ENCODE measurements around the gene KCNK3. TPM values are rescaled to one million over a fixed set of nuclear protein-coding genes. Genes with fewer than 3 reads are reported as not detected.

Gene KCNK3
- total RNA-seq, 4 donors from 2014 or later = 0.37 to 1.5 (median 0.82) TPM

DNA sequence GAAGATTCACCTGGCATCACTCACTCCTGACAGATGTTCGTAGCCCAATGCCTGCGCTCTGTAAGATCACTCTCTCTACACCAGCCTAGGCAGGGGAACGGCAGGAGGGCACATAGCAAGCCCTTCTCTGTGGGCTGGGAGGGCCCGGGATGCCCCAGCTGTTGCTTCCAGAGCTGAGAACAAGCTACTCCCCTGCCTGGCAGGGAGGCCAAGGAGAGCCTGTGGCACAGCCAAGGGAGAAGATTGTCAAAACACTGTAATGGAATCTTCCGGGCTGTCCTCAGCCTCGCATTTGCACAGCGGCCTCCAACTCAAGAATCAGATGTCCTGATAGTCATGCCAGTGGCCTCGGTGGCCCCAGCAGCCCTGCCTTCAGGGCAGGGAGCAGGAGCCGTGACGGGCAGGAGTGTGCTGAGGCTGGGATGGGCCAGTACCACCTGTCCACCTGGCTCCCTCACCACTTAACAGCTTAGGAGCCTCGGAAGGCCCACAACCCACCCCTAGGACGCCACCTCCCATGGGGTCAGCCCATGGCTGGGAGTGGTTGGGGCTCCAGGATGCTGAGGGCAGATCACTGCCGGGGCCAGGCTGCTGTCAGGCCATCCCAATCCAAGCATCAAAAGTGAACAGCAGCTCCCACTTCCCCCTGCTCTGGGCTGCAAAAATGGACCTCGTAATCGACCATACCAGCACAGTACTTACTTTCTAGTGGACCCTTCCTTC is 49.7 kb downstream of the KCNK3 start:
- in situ Hi-C loops (cut with MboI; ENCODE audit: low pct_ligation_motif_present in 1 of 4, low pct_unique_long_range_greater_than_20kb in 1 of 4, low sequenced_read_pairs in 3 of 4) = loop anchor here in 3 of 4 donors (5.0 to 25.0 kb wide), 3 partner anchors 130 to 140 kb away; no protein-coding TSS in a partner anchor
- intact Hi-C loops (cut with DNase I; ENCODE audit: low total_unique reads) = no loop called here

DNA sequence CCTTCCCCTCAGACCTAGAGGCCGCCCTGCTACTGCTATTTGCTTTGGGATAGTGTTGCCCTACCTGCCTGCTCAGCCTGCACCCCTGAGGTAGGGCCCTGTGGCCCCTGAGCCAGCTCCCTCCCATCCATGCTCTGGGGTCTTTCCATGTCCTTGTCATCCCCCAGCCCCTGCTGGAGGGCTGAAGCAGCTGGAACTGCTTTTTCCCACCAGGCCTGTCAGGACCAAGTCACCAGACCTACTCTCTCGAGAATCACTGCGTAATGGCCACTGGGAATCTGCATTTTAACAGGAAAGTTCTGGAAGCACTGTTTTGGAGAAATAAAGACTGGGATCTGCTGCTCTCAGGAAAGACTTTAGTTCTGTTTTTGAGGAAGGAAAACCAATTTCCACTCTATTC is 51.3 kb downstream of the KCNK3 start:
- H3K27me3 ChIP-seq = no peaks in the 10 kb centered on the region
- H3K36me3 ChIP-seq = no peaks in the 10 kb centered on the region
- no peak for DNase-seq
- no peak overlapping the region for H3K27ac ChIP-seq
- intact Hi-C loops (cut with DNase I; ENCODE audit: low total_unique reads) (loop anchor here (2.0 kb wide), 1 partner anchor 137 kb away; no protein-coding TSS in a partner anchor), in situ Hi-C loops (cut with MboI; ENCODE audit: low pct_ligation_motif_present in 1 of 4, low pct_unique_long_range_greater_than_20kb in 1 of 4, low sequenced_read_pairs in 3 of 4) (loop anchor here in 3 of 4 donors (5.0 to 25.0 kb wide), 3 partner anchors 132 to 142 kb away; no protein-coding TSS in a partner anchor)
- TF ChIP-seq EP300 (IDR thresholded peaks at IDR 0.05; ENCODE audit: low read depth) (no peak), POLR2AphosphoS5 (IDR thresholded peaks at IDR 0.05) (no peak), POLR2A (IDR thresholded peaks at IDR 0.05) (no peak)
- TF ChIP-seq, protein P1, sequence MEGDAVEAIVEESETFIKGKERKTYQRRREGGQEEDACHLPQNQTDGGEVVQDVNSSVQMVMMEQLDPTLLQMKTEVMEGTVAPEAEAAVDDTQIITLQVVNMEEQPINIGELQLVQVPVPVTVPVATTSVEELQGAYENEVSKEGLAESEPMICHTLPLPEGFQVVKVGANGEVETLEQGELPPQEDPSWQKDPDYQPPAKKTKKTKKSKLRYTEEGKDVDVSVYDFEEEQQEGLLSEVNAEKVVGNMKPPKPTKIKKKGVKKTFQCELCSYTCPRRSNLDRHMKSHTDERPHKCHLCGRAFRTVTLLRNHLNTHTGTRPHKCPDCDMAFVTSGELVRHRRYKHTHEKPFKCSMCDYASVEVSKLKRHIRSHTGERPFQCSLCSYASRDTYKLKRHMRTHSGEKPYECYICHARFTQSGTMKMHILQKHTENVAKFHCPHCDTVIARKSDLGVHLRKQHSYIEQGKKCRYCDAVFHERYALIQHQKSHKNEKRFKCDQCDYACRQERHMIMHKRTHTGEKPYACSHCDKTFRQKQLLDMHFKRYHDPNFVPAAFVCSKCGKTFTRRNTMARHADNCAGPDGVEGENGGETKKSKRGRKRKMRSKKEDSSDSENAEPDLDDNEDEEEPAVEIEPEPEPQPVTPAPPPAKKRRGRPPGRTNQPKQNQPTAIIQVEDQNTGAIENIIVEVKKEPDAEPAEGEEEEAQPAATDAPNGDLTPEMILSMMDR (IDR thresholded peaks at IDR 0.05) = no peak
- WGBS, 2 donors (ENCODE audit: low coverage in 1 of 2) = 93% methylated on average over 3 of the region's 3 CpGs; no CpG with 5 or more reads in 1 of the 2 donors
- no peak overlapping the region for H3K4me3 ChIP-seq
- peaks cover 0 to 11% (median 0%) of the 10 kb centered on the region in 4 donors for H3K4me1 ChIP-seq
- H3K9me3 ChIP-seq = no peaks in the 10 kb centered on the region

More for the DNA sequence above, 49.7 kb downstream of the KCNK3 start:
- Histone ChIP-seq H3K9me3 (no peaks in the 10 kb centered on the region), H3K27ac (no peak overlapping the region), H3K36me3 (no peaks in the 10 kb centered on the region), H3K4me3 (no peak overlapping the region), H3K27me3 (no peaks in the 10 kb centered on the region), H3K4me1 (peaks cover 0 to 11% (median 0%) of the 10 kb centered on the region in 4 donors)
- DNase-seq = no peak
- TF ChIP-seq, protein P1 (IDR thresholded peaks at IDR 0.05) = no peak
- TF ChIP-seq POLR2A (IDR thresholded peaks at IDR 0.05) = no peak
- no peak for TF ChIP-seq POLR2AphosphoS5 (IDR thresholded peaks at IDR 0.05)
- no peak for TF ChIP-seq EP300 (IDR thresholded peaks at IDR 0.05; ENCODE audit: low read depth)
- WGBS, 2 donors (ENCODE audit: low coverage in 1 of 2) = 90 to 100% methylated on average over 1 to 15 of the region's 15 CpGs

DNA sequence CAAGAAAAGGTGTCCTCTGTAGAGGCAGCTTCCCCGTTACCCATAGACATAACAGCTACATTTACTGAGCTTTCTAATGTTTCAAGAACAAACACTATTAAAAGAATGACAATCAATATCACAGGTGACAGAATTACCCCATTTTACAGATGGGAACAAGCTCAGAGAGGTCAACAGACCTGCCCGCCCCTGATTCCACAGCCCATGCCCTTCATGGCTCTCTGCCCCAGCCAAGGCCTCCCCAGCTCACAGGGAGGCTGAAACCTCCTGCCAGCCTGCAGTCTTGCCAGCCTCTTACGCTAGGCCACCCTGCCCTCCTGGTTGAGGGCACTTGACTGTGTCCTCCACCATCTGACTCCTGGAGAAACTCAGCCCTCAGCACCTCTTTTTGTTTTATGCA is 52.4 kb downstream of the KCNK3 start:
- H3K36me3 ChIP-seq = no peaks in the 10 kb centered on the region
- no peaks in the 10 kb centered on the region for H3K27me3 ChIP-seq
- no peak for DNase-seq
- WGBS, 2 donors (ENCODE audit: low coverage in 1 of 2) = 79 to 83% methylated on average over 2 to 3 of the region's 3 CpGs
- no peak for TF ChIP-seq POLR2AphosphoS5 (IDR thresholded peaks at IDR 0.05)
- TF ChIP-seq, protein P1 (IDR thresholded peaks at IDR 0.05) = no peak
- no peak for TF ChIP-seq EP300 (IDR thresholded peaks at IDR 0.05; ENCODE audit: low read depth)
- no peak for TF ChIP-seq POLR2A (IDR thresholded peaks at IDR 0.05)
- intact Hi-C loops (cut with DNase I; ENCODE audit: low total_unique reads) = loop anchor here (2.0 kb wide), 1 partner anchor 138 kb away; no protein-coding TSS in a partner anchor
- H3K9me3 ChIP-seq = no peaks in the 10 kb centered on the region
- in situ Hi-C loops (cut with MboI; ENCODE audit: low pct_ligation_motif_present in 1 of 4, low pct_unique_long_range_greater_than_20kb in 1 of 4, low sequenced_read_pairs in 3 of 4) = loop anchor here in 3 of 4 donors (5.0 to 25.0 kb wide), 3 partner anchors 133 to 143 kb away; no protein-coding TSS in a partner anchor
- H3K4me3 ChIP-seq = no peak overlapping the region
- H3K27ac ChIP-seq = no peak overlapping the region
- peaks cover 0 to 11% (median 0%) of the 10 kb centered on the region in 4 donors for H3K4me1 ChIP-seq

DNA sequence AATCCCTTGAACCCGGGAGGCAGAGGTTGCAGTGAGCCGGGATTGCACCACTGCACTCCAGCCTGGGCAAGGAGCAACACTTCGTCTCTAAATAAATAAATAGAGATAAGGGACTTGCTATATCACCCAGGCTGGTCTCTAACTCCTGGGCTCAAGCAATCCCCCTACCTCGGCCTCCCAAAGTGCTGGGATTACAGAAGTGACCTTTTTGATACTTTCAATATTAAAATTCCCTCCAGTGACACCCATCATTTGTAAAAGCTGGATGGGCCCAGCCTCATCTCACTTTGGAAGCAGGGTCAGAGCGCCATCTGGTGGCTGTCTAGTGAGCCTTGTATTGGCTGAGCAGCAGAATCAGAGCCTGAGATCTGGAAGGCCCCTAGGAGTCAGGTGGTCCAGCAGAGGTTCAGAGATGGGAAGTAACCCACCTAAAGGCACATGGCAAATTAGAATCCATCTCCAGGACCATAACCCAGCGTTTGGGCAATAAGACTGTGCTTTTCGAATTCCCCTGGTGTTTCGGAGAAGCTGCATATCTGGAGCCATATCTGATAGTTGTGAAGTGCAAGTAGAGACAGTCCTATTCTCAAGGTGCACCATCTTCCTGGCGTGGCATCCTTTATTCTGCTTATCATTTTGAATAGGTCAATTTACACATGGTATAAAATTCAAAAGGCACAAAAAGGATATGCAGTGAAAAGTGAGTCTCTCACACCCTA is 53.2 kb downstream of the KCNK3 start:
- intact Hi-C loops (cut with DNase I; ENCODE audit: low total_unique reads) = loop anchor here (2.0 kb wide), 1 partner anchor 139 kb away; no protein-coding TSS in a partner anchor
- H3K27ac ChIP-seq = no peak overlapping the region

More for the DNA sequence above, 53.2 kb downstream of the KCNK3 start:
- 0 to 25% methylated on average over 1 to 9 of the region's 9 CpGs for WGBS, 2 donors (ENCODE audit: low coverage in 1 of 2)
- no peaks in the 10 kb centered on the region for H3K36me3 ChIP-seq
- H3K27me3 ChIP-seq = no peaks in the 10 kb centered on the region
- peaks cover 0 to 9% (median 0%) of the 10 kb centered on the region in 4 donors for H3K4me1 ChIP-seq
- TF ChIP-seq POLR2AphosphoS5 (IDR thresholded peaks at IDR 0.05) = no peak
- no peak for TF ChIP-seq POLR2A (IDR thresholded peaks at IDR 0.05)
- TF ChIP-seq, protein P1 (IDR thresholded peaks at IDR 0.05) = peak; percentile 86 to 92 (median 89)
- TF ChIP-seq EP300 (IDR thresholded peaks at IDR 0.05; ENCODE audit: low read depth) = no peak
- peak; percentile 85 for DNase-seq
- in situ Hi-C loops (cut with MboI; ENCODE audit: low pct_ligation_motif_present in 1 of 4, low pct_unique_long_range_greater_than_20kb in 1 of 4, low sequenced_read_pairs in 3 of 4) = loop anchor here in 2 of 4 donors (10.0 to 25.0 kb wide), 2 partner anchors 133 to 141 kb away; no protein-coding TSS in a partner anchor
- no peak overlapping the region for H3K4me3 ChIP-seq
- H3K9me3 ChIP-seq = no peaks in the 10 kb centered on the region
